HG03439 (cell line): Measurements from ENCODE around the gene NFATC2.

Experiments used
- ATAC-seq: cut with Tn5 transposase; IDR thresholded peaks from one replicate; pipeline ENCODE4 v1.9.1; 2021; ENCODE audit warnings: mild to moderate bottlenecking, moderate library complexity; ENCODE audit not compliant: unreplicated experiment

Gene NFATC2

DNA sequence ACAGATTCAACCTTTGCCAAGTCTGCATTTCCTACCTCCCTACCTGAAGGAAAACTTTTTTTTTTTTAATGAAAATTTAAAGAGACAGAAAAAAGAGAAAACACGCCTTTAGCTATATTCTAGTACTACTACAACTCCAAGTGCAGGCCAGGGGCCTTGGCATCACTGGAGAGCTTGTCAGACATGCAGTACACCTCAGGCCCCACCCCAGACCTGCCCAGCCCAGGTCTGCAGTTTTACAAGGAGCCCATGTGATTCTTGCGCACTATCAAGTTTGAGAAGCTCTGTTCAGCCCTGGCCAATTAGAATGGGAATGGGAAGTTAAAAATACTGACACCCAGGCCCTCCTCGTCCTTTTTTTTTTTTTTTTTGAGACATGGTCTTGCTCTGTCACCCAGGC, 85.0 kb downstream of the NFATC2 start:
- no peak for ATAC-seq

DNA sequence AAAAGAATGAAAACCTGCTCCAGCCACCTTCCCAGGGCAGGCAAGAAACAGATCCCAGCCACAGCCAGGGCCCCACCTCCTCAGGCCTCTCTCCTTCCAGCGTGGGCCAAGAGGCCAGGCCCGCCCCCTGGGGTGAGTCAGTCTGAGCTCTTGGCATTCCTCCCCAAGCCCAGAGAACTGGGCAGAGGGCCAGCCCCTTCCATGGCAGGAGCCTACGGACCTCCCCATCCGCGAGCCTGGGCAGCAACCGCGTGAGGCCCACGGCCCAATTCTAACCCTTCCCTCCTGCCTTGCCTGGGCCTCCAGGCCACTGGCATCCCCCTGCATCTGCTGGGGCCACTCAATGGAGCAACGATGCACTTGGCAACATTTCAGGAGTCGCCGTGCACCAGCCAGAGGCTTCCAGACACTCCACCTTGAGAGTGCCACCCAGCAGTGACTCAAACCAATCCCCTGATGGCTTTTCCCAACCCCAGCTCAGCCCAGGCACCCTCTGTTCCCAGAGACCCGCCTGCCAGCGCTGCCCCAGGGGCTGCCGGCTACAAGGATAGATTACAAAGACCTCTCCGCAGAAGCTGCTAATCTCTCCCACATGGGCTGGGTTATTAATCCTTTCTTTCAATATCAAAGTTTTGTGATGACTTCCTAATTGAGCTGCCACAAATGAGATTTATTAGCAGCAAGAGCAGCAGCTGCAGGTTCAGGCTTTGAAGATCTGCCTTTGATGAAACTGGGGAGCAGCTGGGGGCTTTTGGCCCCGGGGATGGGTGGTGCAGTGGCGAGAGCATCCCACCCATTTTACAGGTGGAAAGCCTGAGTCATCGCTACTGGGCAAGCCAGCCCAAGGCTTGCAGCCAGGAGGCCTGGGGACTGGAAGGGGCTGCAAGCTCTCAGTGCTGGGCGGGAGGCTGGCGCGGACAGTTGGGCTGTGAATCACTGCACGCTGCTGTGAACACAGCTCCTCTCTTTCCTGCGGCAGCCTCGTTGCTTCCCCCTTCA, 85.7 kb downstream of the NFATC2 start:
- ATAC-seq = no peak

DNA sequence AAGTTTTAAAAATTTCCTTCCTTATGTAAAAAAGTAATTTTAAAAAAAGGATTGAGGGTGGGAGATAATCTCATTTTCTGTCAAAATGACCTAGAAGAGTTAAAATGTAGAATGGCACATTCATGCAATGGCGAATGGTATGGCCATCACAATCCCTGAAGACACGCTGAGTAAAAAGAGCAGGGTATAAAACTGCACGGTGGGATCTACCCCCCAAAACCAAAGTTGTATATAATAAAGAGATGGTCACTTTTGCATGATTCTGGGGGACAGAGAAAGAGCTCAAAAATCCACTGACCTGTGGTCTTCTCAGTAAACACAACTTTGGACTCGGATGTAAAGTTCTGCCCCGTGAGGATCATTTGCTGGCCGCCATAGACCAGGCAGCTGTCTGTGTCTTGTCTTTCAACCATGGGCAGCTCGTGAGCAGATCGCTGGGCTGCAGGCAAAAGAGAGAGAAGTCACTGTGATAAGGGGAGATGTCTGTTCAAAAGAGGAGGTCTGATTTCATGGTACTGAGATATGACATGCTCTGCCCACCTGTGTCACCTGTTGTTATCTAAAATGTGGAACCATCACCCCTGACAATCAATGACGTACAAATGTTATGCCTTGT, 88.2 kb downstream of the NFATC2 start:
- no peak for ATAC-seq

DNA sequence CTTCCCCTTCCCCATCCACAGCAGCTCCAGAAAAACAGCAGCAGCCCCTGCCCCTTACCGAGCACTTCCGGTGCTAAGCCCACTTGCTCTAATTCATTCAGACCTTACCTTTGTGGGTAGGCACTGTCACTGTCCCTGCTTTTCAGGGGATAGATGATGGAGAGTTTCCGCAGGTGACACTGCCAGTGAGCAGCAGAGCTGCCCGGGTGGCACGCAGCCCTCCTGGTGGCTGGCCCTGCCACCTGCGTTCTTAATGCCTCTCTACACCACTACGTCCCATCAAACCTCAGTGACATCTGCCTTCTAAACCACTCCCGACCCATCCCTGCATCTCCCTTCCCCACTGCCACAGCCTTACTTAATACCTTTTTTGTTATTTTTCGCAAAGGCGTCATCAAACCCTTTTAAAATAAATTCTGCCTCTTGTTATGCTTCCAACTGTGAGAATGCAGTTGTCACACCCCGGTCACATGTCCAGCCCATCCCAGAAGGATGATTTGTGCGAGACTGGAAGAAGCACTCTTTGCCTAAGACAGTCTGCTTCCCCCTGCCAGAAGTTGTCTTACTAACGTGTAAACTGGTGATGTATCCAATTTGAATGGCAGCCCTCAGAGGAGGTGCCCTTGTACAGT, 89.7 kb downstream of the NFATC2 start:
- no peak for ATAC-seq

- ATAC-seq = no peak
Measured at GRCh38 chr20:51452091-51452613, 90.4 kb downstream of the NFATC2 start.

- ATAC-seq = no peak
Measured at GRCh38 chr20:51451484-51451883, 91.0 kb downstream of the NFATC2 start.

DNA sequence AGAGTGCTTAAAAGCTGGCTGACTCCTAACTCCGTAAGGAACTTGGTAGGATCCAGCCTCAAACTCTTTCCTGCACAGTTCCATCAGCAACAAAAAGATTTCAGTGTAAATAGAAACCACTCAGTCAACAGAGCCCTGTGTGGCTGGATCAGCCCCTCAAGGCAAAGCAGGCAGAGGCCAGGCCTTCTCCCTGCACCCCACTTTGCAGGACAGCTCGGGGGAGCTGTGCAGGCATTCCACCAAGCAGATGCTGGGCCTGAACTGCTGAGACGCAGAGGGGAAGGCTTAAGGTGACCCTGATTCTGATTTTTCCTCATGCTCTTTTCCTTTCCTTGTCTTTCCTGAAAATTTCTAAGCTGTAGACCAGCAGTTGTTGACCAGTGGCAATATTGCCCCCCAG, 91.5 kb downstream of the NFATC2 start:
- ATAC-seq = no peak

DNA sequence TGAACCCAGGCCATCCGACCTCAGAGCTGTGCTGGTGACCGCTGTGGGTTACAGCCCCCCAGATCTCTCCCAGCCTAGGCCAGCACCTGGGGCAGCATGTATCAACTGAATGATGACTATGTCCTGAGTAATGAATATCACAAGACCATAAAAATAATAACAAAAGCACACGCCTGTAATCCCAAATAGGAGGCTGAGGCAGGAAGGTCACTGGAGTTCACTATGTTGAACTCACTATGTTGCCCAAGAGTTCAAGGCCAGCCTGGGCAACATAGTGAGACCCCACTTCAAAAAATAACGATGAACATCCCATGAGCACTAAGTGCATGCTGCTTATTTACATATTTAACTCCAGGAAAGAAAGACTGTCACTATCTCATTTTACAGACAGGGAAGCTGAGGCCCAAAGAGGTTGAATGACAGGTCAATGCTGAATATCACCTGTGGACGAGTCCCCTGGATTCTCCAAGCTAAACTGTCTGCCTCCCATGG, 92.3 kb downstream of the NFATC2 start:
- no peak for ATAC-seq

GRCh38 chr20:51449498-51450220, 92.9 kb downstream of the NFATC2 start:
- no peak for ATAC-seq

GRCh38 chr20:51447765-51448148, 94.8 kb downstream of the NFATC2 start:
- no peak for ATAC-seq

GRCh38 chr20:51447097-51447764, 95.3 kb downstream of the NFATC2 start:
- ATAC-seq = no peak

- ATAC-seq = no peak
Measured at GRCh38 chr20:51446656-51447055, 95.9 kb downstream of the NFATC2 start.

- no peak for ATAC-seq
Measured at GRCh38 chr20:51446230-51446629, 96.3 kb downstream of the NFATC2 start.

GRCh38 chr20:51445591-51445990, 96.9 kb downstream of the NFATC2 start:
- no peak for ATAC-seq

- no peak for ATAC-seq
Measured at GRCh38 chr20:51444922-51445438, 97.5 kb downstream of the NFATC2 start.

GRCh38 chr20:51444467-51444866, 98.1 kb downstream of the NFATC2 start:
- ATAC-seq = no peak

DNA sequence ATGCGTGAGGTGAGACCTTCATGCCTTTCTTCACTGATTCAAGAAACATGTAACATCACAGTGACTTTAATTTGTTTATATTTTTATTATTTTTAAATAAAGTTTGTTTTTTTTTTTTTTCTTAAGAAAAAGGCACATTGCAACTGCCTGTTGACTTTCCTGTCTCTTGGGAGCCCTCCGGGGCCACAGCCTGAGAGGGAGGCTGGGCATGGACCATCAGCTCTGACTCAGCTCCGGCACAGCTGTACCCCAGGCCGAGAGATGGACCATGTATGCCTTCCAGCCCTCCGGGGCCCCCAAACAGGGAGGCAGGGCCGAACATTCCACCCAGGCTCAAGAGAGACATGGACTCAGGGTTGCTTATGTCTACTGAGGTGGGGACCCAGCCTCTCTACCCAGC, 99.9 kb downstream of the NFATC2 start:
- ATAC-seq = no peak

GRCh38 chr20:51440589-51440988, 101.9 kb downstream of the NFATC2 start:
- ATAC-seq = no peak

DNA sequence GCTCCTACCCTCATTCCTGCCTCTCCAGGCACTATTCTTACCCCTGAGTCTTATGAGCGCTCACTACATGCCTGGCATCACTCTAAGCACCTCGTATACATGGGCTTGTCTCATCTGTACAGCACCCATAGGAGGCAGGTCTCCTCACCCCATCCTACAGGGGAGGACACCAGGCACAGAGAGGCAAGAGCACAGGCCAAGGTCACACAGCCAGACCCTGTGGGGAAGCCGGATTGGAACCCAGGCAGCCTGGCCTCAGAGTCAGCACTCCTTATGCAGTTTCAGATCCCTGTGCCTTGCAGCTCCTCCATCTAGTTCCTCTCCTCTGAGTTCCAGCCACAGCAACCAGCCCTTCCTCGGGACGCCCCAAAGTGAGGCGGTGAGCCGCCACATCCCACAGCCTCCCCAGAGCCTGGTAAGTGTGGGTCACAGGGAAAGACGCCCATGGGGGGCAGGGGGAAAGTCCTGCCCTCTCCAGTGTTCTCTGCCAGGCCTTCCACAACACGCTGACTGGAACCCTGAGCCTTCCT, 103.3 kb downstream of the NFATC2 start:
- no peak for ATAC-seq

GRCh38 chr20:51438136-51438535, 104.4 kb downstream of the NFATC2 start:
- no peak for ATAC-seq
